SU-DHL-6 (cell line): ENCODE data around the gene FAT1.

ENCODE experiments used
- H2AFZ ChIP-seq: fragments of 200-600 bp; sonication (generic); 2 replicates; pipeline ENCODE4 v1.6.1; 2014; ENCODE audit warnings: low read depth, mild to moderate bottlenecking, moderate library complexity, mixed read lengths, antibody characterized with exemption, low read length; ENCODE audit not compliant: severe bottlenecking
- H3F3A ChIP-seq: fragments of 200-600 bp; shearing (Covaris generic); 2 replicates; pipeline ENCODE4 v1.6.0; 2016; ENCODE audit warnings: antibody characterized with exemption, mild to moderate bottlenecking; ENCODE audit not compliant: insufficient read depth
- H3K27ac ChIP-seq: fragments of 200-600 bp; sonication (generic); 2 replicates; pipeline ENCODE4 v1.5.1; 2016; ENCODE audit warnings: low read depth, mild to moderate bottlenecking, low read length, moderate library complexity, mixed read lengths
- H3K27me3 ChIP-seq: fragments of 200-600 bp; sonication (generic), shearing (Covaris generic); 2 replicates; pipeline ENCODE4 v1.6.0; 2014; ENCODE audit warnings: mild to moderate bottlenecking, low read length
- H3K36me3 ChIP-seq: fragments of 200-600 bp; sonication (generic); 2 replicates; pipeline ENCODE4 v1.6.1; 2014; ENCODE audit warnings: mild to moderate bottlenecking, low read length, mixed read lengths
- H3K4me2 ChIP-seq: fragments of 300-600, 200-600 bp; shearing (Covaris generic), sonication (generic); 2 replicates; pipeline ENCODE4 v1.6.0; 2014; ENCODE audit warnings: low read length, low read depth, mild to moderate bottlenecking; ENCODE audit not compliant: poor library complexity, severe bottlenecking
- H3K4me3 ChIP-seq: fragments of 200-600 bp; sonication (generic); 2 replicates; pipeline ENCODE4 v1.5.1; 2014; ENCODE audit warnings: antibody characterized with exemption, low read length, mild to moderate bottlenecking, mixed read lengths; ENCODE audit not compliant: insufficient read depth, poor library complexity, severe bottlenecking
- H3K79me2 ChIP-seq: fragments of 200-600 bp; sonication (generic); 2 replicates; pipeline ENCODE4 v1.6.1; 2014; ENCODE audit warnings: mild to moderate bottlenecking, low read length, moderate library complexity; ENCODE audit not compliant: insufficient read depth
- H3K9ac ChIP-seq: fragments of 200-600 bp; sonication (generic); 2 replicates; pipeline ENCODE4 v1.7.0; 2014; ENCODE audit warnings: mild to moderate bottlenecking, low read length
- H3K9me2 ChIP-seq: fragments of 200-600 bp; sonication (generic); replicated peaks from 2 replicates; pipeline ENCODE4 v1.6.1; 2014; ENCODE audit warnings: low read length; ENCODE audit not compliant: insufficient read depth
- H3K9me3 ChIP-seq: fragments of 200-600 bp; sonication (generic); 2 replicates; pipeline ENCODE4 v1.6.1; 2014; ENCODE audit warnings: low read length, mixed read lengths; ENCODE audit not compliant: insufficient read depth
- H4K20me1 ChIP-seq: fragments of 200-600 bp; sonication (generic); 2 replicates; pipeline ENCODE4 v1.6.1; 2014; ENCODE audit warnings: low read depth, mild to moderate bottlenecking, antibody characterized with exemption, low read length, moderate library complexity, mixed read lengths
- CTCF ChIP-seq: fragments of 200-600 bp; sonication (generic); IDR thresholded peaks from one replicate; pipeline ENCODE4 v1.5.1; 2017; ENCODE audit warnings: antibody characterized with exemption, mild to moderate bottlenecking, low read length, moderate library complexity; ENCODE audit not compliant: insufficient read depth, poor library complexity, severe bottlenecking
- EZH2phosphoT487 ChIP-seq: fragments of 200-600 bp; sonication (generic), shearing (Covaris generic); conservative IDR thresholded peaks from 2 replicates; pipeline ENCODE4 v1.6.1; 2018; ENCODE audit warnings: mild to moderate bottlenecking, antibody characterized with exemption, low read length, moderate library complexity, mixed read lengths

The FAT1 gene

GRCh38 chr4:186666750-186667149 lies 56.9 kb downstream of the FAT1 start:
- H3K27me3 ChIP-seq, result no peaks in the 10 kb centered on the region
- H4K20me1 ChIP-seq, result no peaks in the 10 kb centered on the region
- H3K36me3 ChIP-seq, result no peaks in the 10 kb centered on the region
- H3K4me2 ChIP-seq, result no peak overlapping the region
- no peaks in the 10 kb centered on the region for H3F3A ChIP-seq
- no peak for TF ChIP-seq EZH2phosphoT487
- no peak for TF ChIP-seq CTCF
- H3K9ac ChIP-seq, result no peak overlapping the region
- H3K27ac ChIP-seq, result no peak overlapping the region
- no peak overlapping the region for H2AFZ ChIP-seq
- H3K9me3 ChIP-seq, result no peaks in the 10 kb centered on the region
- H3K4me3 ChIP-seq, result no peak overlapping the region
- no peaks in the 10 kb centered on the region for H3K79me2 ChIP-seq
- H3K9me2 ChIP-seq, result no peaks in the 10 kb centered on the region

GRCh38 chr4:186666252-186666651 lies 57.4 kb downstream of the FAT1 start:
- Histone ChIP-seq H3K4me2 (no peak overlapping the region), H3K36me3 (no peaks in the 10 kb centered on the region)
- TF ChIP-seq CTCF, result no peak
- no peak for TF ChIP-seq EZH2phosphoT487

GRCh38 chr4:186660403-186660802 lies 63.3 kb downstream of the FAT1 start:
- H3K36me3 ChIP-seq, result no peaks in the 10 kb centered on the region

More at GRCh38 chr4:186666252-186666651, 57.4 kb downstream of the FAT1 start:
- H4K20me1 ChIP-seq, result no peaks in the 10 kb centered on the region
- no peaks in the 10 kb centered on the region for H3K9me3 ChIP-seq
- no peaks in the 10 kb centered on the region for H3K79me2 ChIP-seq
- no peak overlapping the region for H3K4me3 ChIP-seq
- H3F3A ChIP-seq, result no peaks in the 10 kb centered on the region
- no peak overlapping the region for H2AFZ ChIP-seq
- H3K9me2 ChIP-seq, result no peaks in the 10 kb centered on the region
- H3K27ac ChIP-seq, result no peak overlapping the region
- no peak overlapping the region for H3K9ac ChIP-seq
- no peaks in the 10 kb centered on the region for H3K27me3 ChIP-seq

More at GRCh38 chr4:186660403-186660802, 63.3 kb downstream of the FAT1 start:
- Histone ChIP-seq H4K20me1 (no peaks in the 10 kb centered on the region), H2AFZ (no peak overlapping the region), H3K9me2 (no peaks in the 10 kb centered on the region), H3K9ac (no peak overlapping the region), H3K79me2 (no peaks in the 10 kb centered on the region), H3K4me2 (no peak overlapping the region), H3F3A (no peaks in the 10 kb centered on the region), H3K4me3 (no peak overlapping the region), H3K27ac (no peak overlapping the region), H3K27me3 (no peaks in the 10 kb centered on the region), H3K9me3 (no peaks in the 10 kb centered on the region)
- TF ChIP-seq EZH2phosphoT487 (no peak), CTCF (no peak)
